GM12878 (cell line): ENCODE measurements around the gene ZNF181. TPM values are rescaled to one million over a fixed set of nuclear protein-coding genes. Genes with fewer than 3 reads are reported as not detected.

Source experiments
- ATF3 ChIP-seq: IDR thresholded peaks from 2 replicates; pipeline ENCODE4 v1.6.1; 2011; ENCODE audit warnings: low read depth, mild to moderate bottlenecking, low read length, moderate library complexity, borderline replicate concordance; ENCODE audit errors: extremely low read depth
- CHD4 ChIP-seq: fragments of 200-600 bp; sonication (generic); IDR thresholded peaks from 2 replicates; pipeline ENCODE4 v1.6.1; 2016; ENCODE audit warnings: mild to moderate bottlenecking
- E2F8 ChIP-seq: fragments of 450-650 bp; IDR thresholded peaks from 2 replicates; pipeline ENCODE4 v1.6.1; 2018; ENCODE audit warnings: mild to moderate bottlenecking, low read depth, moderate library complexity; ENCODE audit not compliant: partially characterized antibody
- FOS ChIP-seq: IDR thresholded peaks from 3 replicates; pipeline ENCODE4 v1.6.1; 2011; ENCODE audit warnings: borderline replicate concordance; ENCODE audit not compliant: insufficient read length; ENCODE audit errors: extremely low read depth
- HDGF ChIP-seq: fragments of 450-650 bp; IDR thresholded peaks from 2 replicates; pipeline ENCODE4 v1.6.1; 2016; ENCODE audit warnings: antibody characterized with exemption
- IRF3 ChIP-seq: fragments of 450-650 bp; IDR thresholded peaks from 2 replicates; pipeline ENCODE4 v1.6.1; 2014; ENCODE audit warnings: mild to moderate bottlenecking
- MEF2B ChIP-seq: fragments of 450-650 bp; IDR thresholded peaks from 2 replicates; pipeline ENCODE4 v1.6.1; 2018; ENCODE audit warnings: mild to moderate bottlenecking, moderate library complexity; ENCODE audit not compliant: partially characterized antibody, poor library complexity, severe bottlenecking
- MLLT1 ChIP-seq: fragments of 450-650 bp; IDR thresholded peaks from 2 replicates; pipeline ENCODE4 v1.6.1; 2016; ENCODE audit warnings: mild to moderate bottlenecking
- MXI1 ChIP-seq: fragments of 150-350 bp; IDR thresholded peaks from 2 replicates; pipeline ENCODE4 v1.6.1; 2011; ENCODE audit warnings: low read depth, mild to moderate bottlenecking, inconsistent platforms, low read length, improper control_type of control experiment
- MYC ChIP-seq: IDR thresholded peaks from 2 replicates; pipeline ENCODE4 v1.6.1; 2011; ENCODE audit warnings: mild to moderate bottlenecking, low read length, moderate library complexity, inconsistent platforms; ENCODE audit not compliant: insufficient read depth, insufficient replicate concordance, insufficient read length, severe bottlenecking
- POU2F2 ChIP-seq: IDR thresholded peaks from 3 replicates; pipeline ENCODE4 v1.6.1; 2011; ENCODE audit warnings: low read depth, mild to moderate bottlenecking, low read length, borderline replicate concordance
- RB1 ChIP-seq: fragments of 450-650 bp; formaldehyde crosslinking; IDR thresholded peaks from 2 replicates; pipeline ENCODE4 v1.6.1; 2017; ENCODE audit warnings: mild to moderate bottlenecking, borderline replicate concordance
- SIN3A ChIP-seq: IDR thresholded peaks from 2 replicates; pipeline ENCODE4 v1.6.1; 2012; ENCODE audit warnings: low read depth, low read length, improper control_type of control experiment
- WRNIP1 ChIP-seq: IDR thresholded peaks from 2 replicates; pipeline ENCODE4 v1.6.1; 2011; ENCODE audit warnings: low read depth, low read length, improper control_type of control experiment, borderline replicate concordance
- YY1 ChIP-seq: IDR thresholded peaks from 2 replicates; pipeline ENCODE4 v1.6.1; 2011; ENCODE audit warnings: low read depth, mild to moderate bottlenecking, low read length
- polyA plus RNA-seq, 11 experiments: library from polyadenylated mRNA; depleted of rRNA in 4 of 11; unstranded in 6 of 11; stranded (reverse) in 5 of 11; fragments of >200 nt; fragmentation: Nextera tagmentation in 4 of 11; fragmentation: Illumina TruSeq in 1 of 11; extraction: Ambion mirVana in 4 of 11; extraction: Trizol in 1 of 11; gene quantifications; 1 replicate in 1 of 11; 2 replicates in 10 of 11; pipeline versions ENCODE4 v1.2.1 to v1.2.3, GENCODE V29; 2011 to 2016; ENCODE audit warnings: inconsistent platforms in 2 of 11, missing spikeins in 2 of 11, low read depth in 1 of 11
- total RNA-seq, 4 experiments: library from RNA; depleted of rRNA in 3 of 4; stranded (reverse); fragments of >200 nt in 3 of 4; fragmentation: Illumina TruSeq in 1 of 4; extraction: Trizol in 1 of 4; gene quantifications; 2 replicates each; pipeline versions ENCODE4 v1.2.1 to v1.2.3, GENCODE V29; 2013 to 2021

The ZNF181 gene
- total and polyA plus RNA-seq, 10 of the 15 experiments (the other 5 are each of a cell fraction or from before 2014, with no cell fraction given) = 2.1 to 10.3 (median 8.1) TPM

- peak; percentile 77 for TF ChIP-seq MLLT1
- no peak for TF ChIP-seq HDGF
- no peak for TF ChIP-seq MEF2B
- peak; percentile 64; the same call in 1 of the 2 replicates for TF ChIP-seq SIN3A
- TF ChIP-seq MYC = no peak
- no peak for TF ChIP-seq CHD4
- peak; percentile 45 for TF ChIP-seq E2F8
- peak; percentile 39; the same call in 1 of the 2 replicates for TF ChIP-seq RB1
- peak; percentile 75 for TF ChIP-seq YY1
- no peak for TF ChIP-seq POU2F2
- TF ChIP-seq ATF3 = no peak
- peak; percentile 81 for TF ChIP-seq MXI1
- TF ChIP-seq FOS = no peak
- TF ChIP-seq IRF3 = peak; percentile 4; the same call in 1 of the 2 replicates
- no peak for TF ChIP-seq WRNIP1
Measured at GRCh38 chr19:34772697-34773554, 38.9 kb downstream of the ZNF181 start, which contains the start of gene ZNF599 (continued).
